NCI-H1694 treated with DMSO at 0.1 percent for 48 hours (cell line): Measurements from ENCODE around the gene MLLT10.
"Not testable (repeated sequence)": the region's sequence is repeated elsewhere in the genome, so short reads cannot be mapped to it uniquely, and the experiment has no call there.

Experiments used
- DNase-seq: peaks from one replicate; lab custom pipeline; 2025; lab: John Stamatoyannopoulos, UW

MLLT10 gene

DNA sequence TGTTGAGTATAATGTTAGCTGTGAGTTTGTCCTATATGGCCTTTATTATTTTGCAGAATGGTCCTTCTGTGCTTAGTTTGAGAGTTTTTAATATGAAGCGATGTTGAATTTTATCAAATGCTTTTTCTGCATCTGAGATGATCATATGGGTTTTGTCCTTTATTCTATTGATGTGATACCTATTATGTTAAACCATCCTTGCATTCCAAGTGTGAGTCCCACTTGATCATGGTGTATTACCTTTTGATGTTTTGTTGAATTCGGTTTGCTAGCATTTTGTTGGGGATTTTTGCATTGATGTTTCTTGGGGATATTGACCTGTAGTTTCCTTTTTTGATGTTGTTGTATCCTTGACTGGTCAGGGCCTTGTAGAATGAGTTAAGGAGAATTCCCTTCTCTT is 166.4 kb downstream of the MLLT10 start:
- DNase-seq = no peak

DNA sequence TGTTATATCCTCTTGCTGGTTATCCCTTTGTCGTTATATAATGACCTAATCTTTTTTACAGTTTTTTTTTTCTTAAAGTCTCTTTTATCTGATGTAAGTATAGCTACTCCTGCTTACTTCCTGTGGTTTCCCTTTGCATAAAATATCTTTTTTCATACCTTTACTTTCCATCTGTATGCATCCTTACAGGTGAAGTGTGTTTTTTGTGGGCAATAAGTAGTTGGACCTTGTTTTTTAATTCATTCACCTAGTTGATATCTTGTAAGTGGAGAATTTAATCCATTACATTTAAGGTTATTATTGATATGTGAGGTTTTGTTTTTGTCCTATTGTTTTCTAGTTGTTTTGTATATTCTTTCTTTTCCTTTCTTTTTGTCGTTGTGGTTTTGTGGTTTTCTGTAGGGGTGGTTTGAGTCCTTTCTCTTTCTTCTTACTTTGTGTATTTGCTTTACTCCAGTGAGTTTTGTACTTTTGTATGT is 168.6 kb downstream of the MLLT10 start:
- no peak for DNase-seq

DNA sequence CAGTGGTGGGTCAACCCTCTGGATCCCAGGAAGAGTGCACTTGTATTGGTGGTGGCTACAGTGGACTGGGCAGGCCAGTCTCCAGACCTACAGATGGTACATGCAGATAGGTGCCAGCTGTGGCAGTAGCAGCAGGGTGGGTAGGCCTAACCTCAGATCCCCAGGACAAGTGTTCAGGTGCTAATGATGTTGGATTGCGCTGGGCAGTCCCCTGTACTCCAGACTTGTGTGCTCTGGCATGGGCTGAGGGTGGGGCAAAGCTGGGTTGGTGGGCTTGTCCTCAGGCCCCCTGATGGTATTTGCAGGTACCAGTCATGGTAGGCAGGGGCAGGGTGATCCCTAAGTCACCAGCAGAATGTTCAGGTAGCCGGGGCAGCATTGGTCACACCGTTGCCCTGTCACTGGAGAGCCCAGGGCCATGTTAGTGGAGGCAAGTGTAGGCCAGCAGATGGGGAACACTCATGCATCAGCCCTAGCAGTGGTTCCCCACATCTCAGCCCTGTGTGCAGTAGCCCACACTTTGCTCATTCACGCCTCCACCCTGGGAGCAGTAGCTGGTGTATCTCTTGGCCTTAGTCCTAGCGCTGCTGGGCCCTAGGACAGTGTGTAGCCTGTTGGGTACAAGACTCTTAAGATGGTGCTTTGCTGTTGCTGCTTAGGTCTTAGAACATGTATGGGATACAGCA is 171.3 kb downstream of the MLLT10 start:
- DNase-seq = no peak

DNA sequence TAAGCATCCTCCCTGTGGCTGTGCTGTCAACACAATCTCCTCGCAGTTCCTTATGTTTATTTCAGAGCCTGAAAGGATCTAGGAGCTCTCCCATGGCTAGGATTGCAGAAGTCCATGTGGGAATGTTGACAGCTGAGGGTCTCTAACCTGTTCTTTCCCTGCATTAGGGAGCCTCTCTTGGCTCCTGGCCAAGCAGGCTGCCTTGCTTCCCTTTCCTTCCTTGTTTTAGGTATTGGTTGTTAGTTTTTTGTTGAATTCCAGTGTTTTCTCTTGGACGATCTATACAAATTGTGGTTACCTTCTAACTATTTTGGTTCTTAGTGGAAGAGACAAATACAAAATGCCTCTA is 171.8 kb downstream of the MLLT10 start:
- no peak for DNase-seq

DNA sequence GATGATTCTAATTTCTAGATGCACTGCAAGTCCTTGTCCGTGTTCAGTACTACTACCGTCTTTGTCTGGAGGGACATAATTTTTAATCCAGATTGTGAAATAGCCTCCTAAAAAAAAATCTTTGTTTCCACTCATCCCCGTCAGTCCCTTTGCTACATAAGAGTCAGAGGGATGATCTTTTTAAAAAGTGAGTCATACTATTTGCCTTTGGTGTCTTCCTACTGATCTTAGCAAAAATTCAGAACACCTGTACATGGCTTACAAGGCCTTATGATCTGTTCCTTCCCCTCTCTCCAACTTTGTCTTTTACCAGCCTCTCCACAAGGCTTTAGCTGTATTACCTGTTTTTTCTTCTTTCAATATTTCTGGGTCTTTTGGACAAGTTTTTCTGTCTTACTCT is 173.5 kb downstream of the MLLT10 start:
- no peak for DNase-seq

DNA sequence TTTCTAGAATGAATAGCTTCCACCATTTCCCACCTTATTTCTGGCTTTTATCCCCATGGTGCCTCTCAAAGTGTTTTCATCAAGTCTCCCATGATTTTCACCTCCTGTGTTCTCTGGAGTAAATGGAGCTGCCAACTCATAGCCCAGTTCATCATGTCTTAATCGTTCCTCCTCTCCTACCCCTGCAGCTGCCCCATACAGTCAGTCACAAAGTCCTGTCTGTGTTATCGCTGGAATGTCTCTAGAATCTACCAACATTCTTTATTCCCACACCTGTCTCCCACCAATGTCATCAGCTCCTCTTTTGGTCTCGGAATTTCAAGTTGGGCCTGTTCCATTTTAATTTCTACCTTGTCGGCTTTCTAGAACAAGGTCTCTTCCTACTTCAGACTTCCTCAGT is 178.9 kb downstream of the MLLT10 start:
- DNase-seq = no peak

DNA sequence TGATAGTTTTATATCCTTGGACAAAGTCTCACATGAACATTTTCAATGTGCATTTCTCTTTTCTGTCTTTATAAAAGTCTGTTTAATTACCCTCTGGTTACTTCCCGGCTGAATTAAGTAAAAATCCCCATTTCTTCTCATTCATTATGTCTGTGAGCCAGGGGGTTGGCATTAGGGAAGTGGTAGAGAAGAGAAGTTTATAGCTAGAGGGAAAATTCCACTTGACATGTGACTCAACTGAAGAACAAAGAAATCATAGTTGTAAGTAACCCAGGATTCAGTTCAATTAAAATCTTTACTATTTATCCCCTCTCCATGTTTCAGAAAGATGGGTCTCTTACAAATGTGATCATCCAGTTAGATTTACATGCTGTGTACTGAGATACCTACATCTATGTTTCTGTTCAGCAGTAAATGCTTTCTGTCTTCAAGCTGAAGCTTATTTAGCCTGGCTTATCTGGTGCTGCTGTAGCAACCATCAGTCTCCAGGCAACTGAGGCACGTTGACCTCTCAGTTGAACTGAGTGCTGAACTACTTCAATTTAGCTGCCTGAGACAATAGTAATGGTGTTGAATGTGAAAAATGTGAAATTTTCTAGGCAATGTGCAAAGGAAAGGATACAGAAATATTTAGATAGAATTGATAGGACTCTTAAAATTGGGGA is 181.6 kb downstream of the MLLT10 start:
- no peak for DNase-seq

DNA sequence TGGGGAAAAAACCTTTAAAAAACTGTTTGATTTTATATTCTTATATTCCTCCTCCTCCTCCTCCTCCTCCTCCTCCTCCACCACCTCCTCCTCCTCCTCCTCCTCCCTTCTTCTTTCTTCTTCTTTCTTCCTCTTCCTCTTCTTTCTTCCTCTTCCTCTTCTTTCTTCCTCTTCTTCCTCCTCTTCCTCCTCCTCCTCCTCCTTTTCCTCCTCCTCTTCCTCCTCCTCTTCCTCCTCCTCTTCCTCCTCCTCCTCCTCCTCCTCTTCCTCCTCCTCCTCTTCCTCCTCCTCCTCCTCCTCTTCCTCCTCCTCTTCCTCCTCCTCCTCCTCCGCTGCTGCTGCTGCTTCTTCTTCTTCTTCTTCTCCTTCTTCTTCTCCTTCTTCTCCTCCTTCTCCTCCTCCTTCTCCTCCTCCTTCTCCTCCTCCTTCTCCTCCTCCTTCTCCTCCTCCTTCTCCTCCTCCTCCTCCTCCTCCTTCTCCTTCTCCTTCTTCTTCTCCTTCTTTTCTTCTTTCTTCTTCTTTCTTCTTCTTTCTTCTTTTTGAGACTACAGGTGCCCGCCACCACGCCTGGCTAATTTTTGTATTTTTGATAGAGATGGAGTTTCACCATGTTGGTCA is 183.5 kb downstream of the MLLT10 start:
- not testable (repeated sequence) for DNase-seq

DNA sequence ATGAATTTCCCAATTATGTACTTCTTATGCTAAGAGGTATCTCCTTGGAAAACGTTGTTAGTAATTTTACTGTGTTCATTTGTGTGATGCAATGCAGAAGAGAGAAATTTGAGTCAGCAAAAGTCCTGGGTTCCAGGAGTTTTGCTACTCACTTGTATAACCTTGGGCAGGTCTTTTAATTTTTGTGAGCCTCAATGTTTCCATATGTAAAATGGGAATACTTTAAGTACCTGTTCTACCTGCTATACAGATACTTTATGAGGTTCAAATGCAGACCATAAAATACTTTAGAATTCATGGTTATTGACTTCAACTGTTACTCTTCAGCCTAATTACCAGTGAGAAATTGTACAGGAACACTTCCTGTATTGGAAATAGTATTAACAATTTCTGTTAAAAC is 185.5 kb downstream of the MLLT10 start:
- no peak for DNase-seq

DNA sequence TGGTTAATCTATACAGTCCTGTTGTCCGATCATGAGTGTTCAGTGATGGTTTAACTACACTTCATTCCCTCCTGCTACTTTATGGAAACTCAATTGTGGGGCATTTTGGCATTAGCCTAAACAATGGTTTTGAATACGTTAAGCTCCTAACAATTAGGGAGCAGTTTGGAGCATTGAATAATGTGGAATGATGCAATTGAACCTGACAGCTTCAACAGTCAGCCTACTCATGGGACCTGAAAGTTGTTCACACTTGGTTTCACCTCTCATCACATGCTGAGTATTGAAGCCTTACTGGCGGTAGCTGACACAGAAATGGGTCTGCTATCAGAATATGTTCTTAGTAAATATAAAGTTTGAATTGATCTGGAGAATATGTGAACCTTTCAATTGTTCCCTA is 186.1 kb downstream of the MLLT10 start:
- DNase-seq = no peak

DNA sequence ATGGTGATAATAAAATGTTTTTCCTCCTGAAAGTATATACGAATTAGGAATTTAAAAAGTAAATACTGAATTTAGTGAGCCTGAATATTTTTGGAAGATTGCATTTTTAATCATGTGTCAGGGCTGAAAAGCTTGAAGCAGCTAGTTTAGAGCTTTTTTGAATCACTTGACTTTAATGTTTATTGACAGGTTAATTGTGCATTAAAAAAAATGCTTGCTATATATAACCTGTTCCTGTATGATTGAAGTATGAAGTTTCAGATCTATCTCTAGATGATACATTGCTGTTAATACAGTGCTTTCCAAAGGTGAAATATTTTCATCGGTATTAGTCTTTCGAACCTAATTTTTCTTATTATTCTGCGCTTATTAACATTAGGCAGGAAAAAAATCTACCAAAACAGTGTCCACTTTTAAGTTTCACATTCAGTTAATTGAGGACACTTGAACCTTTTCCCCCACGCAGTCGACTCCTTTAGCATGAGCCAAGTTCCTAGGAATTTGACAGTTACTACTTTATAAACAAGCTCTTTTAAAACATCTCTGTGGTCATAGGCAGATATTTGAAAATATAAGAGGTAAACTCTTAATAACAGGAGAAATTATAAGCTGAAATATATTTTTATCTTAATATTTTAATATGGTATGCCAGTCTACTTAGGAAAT is 187.1 kb downstream of the MLLT10 start:
- no peak for DNase-seq

DNA sequence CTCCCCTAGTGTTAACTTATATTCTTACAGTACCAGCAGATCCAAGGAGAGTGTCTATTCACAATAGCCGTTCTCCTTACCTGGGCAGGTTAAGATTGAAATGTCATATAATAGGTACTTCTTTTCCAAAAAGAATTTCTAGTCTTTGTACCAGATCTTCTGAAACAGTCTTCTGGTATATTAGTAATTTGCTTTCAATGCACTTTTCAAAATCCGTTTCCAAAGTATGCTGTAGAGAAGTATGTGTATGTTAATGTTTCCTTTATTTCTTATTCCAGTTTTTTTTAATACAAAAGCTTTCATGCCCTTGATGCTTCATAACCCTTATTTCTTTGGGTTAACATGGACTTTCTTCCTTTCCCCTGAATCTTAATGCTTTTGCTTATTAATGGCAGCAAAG is 188.2 kb downstream of the MLLT10 start:
- DNase-seq = no peak

DNA sequence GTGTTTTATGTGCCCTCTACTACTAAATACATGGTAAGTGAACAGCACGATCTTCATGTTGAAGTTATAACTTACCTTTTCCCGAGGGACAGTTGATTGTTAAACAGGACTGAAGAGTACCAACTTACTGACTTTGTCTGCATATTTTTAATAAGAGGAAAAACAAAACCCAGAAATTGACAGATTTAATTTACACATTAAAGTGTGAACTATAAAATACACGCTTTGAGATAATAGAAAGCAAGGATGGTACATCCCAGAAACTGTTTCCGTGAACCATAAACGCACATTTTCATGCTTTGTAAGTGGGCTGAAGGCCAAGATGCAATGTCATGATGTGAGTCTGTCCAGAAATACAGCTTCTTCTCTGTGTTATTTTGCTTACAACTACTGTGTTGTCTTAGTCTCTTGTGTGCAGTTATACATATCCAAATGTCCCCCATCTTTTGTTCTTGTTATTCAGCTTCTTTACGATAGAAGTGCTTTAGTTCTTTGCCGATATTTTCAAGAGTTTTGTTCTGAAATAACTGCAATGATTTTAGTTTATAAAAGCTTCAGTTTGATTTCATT is 190.1 kb downstream of the MLLT10 start:
- DNase-seq = no peak

DNA sequence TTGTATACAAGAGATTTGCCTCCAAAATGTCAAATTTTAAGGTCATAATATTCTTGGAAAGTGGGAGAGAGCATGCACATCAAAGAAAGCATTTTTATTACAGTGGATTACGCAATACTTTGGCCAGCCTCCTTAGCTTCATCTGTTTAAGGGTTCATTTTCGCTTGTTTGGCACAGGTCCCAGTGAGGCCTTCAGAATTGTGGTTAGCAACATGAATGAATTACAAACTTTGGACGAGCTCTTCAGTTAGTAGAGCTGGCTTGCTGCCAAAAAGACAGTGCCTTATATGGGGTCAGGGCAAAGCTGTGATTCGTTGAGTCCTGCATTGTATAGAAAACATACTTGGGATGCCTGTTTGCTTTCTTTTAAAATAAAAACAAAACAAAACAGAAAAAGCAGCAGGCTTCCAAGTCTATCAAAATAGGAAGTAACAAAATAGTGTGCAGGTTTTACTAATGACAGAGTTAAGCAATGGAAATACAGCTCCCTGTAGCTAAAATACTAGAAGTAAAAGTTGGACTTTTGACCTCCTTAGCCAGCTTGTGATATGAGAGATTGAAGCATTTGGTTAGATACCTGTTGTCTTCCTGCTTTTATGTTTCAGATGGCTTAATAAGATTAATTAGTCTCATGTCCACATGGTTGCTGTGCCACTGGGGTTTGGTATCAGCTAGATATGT is 190.8 kb downstream of the MLLT10 start:
- DNase-seq = peak; percentile 74

DNA sequence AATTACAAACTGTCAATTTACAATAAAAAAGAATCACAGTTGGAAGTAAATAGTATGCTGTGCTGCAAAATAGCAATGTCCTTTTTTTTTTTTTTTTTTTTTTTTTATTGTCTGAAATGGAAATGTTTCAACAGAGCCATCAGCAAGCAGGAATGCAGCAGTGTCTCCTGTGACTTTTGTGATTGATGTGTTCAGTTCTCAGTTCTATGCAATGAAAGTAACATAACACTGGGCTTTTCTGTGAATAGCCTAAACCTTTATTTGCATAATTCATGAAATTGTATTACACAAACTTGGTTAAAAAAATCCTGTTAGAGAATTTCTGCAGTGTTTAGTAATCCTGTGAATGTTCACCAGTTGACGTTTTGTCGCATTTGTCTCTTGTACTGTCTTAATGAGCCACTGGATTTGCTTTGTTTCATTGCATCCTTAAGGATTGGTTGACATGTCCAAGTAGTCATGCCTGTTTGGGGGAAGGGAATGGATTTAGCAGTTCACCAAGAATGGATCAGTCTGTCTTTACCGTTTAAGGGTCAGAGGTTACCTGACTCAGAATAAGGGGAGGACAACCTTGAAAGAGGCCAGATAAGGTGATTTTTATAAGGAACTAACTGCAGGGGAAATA is 192.7 kb downstream of the MLLT10 start:
- no peak for DNase-seq

DNA sequence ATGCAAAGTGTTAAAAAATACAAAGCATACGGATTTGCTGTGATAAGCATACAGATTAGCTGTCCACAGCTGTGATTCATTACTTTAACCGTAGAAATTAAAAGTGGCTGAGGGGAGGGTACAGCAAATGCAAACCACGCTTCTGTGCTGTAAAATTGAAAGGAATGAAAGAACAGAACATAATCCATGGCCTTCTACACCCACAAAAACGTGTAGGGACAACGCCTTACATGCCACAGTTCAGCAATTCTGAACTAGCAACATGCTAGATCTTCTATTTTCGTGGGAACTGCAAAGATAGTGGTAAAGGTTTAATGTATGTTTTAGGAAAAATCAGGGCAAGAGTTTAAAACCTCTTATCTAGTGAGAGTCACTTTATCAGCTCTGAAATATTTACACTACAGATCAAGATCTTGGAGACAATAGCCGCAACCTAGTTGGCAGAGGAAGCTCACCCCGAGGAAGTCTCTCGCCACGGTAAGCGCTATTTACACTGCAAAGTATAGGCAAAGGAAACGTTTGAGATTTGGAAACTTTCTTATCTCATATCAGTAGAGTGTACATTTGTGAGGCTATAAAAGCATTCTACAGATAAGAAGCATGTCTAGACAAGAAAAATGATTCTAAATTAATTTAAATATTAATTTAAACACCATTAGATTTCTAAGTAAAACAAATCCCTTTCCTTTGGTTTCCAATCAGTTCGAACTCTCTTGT is 193.6 kb downstream of the MLLT10 start:
- no peak for DNase-seq

DNA sequence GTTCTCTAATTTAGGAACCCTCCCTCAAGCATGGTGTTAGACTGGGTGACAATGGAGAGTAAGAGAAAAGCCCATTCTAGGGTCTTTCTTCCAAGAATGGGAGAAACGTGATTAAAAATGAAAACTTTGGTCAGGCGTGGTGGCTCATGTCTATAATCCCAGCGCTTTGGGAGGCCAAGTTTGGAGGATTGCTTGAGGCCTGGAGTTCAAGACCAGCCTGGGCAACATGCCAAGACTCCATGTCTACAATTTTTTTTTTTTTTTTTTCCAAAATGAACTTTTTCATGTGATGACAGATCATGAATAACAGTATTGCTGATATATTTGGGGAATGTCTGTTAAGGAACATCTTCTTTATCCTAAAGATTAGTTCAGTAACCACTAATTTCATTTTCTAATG is 194.6 kb downstream of the MLLT10 start:
- no peak for DNase-seq

DNA sequence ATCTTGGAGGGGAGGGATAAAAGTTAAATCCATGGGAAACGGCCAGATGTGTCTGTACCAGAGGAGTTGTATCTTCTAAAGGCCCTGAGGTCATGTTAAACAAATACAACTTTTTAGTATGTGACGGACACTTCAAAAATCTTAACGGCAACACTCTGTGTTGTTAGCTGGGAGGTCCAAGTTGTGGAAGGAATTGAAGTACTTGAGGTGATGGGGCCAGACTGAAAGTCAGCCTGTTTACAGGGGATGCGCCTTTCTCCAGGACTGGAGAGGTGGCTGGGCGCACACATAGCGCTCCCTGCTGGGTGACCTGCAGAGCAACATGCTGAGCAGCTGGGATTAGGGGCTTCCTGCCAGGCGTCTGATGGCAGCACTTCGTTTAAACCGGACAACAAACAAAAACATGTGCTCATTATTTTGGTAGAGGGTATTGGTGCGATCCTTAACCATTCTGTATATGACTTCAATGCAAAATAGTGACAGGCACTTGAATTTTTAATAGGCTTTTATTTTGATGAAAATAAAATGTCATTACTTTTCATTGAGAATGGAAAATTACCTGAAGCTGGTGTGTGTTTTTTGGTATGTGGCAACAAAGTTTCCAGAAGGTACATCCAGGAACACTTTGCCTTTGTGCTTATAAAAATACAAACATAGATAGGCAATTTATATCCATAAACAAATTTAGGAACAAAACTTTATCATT is 198.2 kb downstream of the MLLT10 start:
- peak; percentile 56 for DNase-seq

DNA sequence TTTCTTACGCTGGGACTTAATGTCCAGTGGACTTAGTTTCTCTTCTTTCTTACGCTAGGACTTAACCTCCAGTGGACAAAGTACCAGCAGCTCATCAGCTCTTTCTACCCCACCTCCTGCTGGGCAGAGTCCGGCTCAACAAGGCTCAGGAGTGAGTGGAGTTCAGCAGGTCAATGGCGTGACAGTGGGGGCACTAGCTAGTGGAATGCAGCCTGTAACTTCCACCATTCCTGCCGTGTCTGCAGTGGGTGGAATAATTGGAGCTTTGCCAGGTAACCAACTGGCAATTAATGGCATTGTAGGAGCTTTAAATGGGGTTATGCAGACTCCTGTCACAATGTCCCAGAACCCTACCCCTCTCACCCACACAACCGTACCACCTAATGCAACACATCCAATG is 199.7 kb downstream of the MLLT10 start:
- no peak for DNase-seq

DNA sequence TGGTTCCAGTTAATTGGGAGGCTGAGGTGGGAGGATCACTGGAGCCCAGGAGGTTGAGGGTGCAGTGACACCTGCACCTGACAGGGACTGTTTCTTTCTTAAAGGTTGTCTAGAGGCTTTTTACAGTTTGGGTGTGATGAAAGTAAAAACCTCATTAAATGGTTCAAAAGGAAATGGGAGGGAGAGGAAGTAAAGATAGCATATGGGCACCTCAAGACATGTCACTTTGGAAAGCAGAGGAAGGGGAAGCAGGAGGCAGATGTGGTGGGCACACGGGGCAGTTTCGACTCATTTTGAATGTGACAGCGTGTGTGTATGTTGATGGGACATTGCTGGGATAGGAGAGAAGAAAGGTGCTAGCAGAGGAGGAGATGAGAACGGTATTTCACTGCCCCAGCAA is 203.1 kb downstream of the MLLT10 start:
- DNase-seq = no peak
